GM18951 (cell line): ENCODE results near the gene CD247.

ENCODE experiments used
- POLR2A ChIP-seq: IDR thresholded peaks from 4 replicates; pipeline ENCODE4 v1.6.1; 2011; ENCODE audit warnings: mild to moderate bottlenecking; ENCODE audit not compliant: insufficient read length, insufficient read depth; ENCODE audit errors: extremely low read depth
- in situ Hi-C: fragments of 300-500 bp; cut with MboI; formaldehyde crosslinking; loops from one replicate; pipeline ENCODE4 v1.12.0; 2022; ENCODE audit warnings: low sequenced_read_pairs, mixed read lengths, inconsistent platforms; ENCODE audit not compliant: unreplicated experiment

Gene CD247

DNA sequence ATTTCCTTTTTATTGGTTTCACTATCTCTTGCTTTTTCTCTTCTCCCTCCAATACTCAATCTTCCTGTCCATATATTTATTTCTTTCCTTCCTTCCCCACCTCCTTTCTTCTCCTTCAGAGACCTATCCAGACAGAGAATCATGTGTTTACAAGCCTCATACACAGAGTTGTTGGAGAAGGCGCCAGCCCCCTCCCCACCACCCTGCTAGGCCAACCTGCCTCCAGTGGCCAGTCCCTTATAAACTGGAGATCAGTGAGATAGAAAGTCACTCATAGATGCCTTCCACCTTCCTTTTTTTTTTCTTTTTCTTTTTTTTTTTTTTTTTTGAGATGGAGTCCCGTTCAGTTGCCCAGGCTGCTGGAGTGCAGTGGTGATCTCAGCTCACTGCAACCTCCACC, 53.3 kb downstream of the CD247 start:
- no peak for TF ChIP-seq POLR2A
- in situ Hi-C loops, result no loop called here

DNA sequence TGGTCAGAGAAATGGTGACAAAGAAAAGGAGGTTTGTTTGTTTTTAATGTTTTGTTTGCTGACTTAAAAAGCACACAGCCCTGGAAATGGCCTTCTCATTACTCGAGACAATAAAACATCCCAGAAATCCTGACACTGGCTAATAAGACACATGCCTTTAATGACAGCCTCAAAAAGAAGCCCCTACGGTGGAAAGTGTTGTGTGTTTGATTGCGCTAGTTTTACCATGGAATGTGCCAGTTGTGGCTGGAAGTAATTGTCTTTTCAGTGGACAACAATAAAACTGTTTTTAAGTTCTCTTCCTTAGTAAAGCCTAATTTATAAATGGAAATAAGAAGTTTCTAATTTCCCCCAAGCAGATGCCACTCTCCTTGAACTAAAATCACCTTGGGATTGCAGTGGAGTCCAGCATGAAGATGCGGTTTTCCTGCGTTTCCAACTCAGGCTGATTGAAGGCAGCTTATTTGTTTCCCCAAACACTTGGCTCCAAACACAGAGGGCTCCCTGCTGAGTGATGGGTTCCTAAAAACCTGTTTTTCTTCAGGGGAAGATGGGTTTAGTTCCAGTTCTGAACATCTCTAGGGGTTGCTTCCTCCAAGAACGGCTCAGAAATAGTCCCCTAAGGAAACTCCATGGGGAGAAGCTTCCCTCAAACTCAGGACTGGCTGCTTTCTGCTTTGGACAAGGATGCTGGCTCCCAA, 54.3 kb downstream of the CD247 start:
- in situ Hi-C loops, result no loop called here
- no peak for TF ChIP-seq POLR2A

DNA sequence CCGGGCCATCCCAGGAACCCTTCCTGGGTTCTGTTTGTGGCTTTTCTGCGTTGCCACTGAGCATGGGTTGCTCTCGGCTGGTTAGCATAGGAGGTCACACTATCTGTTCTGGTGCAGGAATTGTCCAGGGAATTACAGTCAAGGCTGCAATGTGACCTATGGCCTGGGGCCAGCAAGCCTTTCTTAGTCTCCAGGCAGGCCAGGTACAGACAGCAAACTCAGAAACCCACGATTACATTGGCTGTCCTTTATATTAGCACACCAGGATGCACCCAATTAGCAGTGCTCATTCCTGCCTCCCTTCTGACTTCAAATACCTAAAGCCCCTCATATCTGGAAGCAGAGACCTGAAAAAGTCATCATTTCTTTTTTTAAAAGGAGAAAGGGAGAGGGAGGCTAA, 55.2 kb downstream of the CD247 start:
- in situ Hi-C loops, result no loop called here
- no peak for TF ChIP-seq POLR2A

DNA sequence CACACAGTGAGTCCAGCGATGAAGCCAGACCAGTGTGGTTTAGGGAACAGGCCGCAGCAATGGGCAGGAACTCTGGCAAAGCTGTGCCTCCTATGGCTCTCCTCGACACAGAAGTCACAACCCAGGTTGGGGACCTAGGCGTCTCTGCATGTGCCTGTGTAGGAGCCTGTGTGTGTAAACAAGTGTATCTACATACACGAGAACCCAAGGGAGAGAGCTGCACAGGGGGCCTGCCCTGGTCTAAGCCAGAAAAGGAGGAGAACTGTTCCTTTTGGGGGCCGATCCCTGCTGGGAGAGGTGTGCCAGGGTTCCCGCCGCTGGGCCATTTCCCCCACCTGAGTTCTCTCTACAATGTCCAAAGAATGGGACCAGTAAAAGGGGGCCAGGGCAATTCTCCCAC, 56.0 kb downstream of the CD247 start:
- in situ Hi-C loops, result no loop called here
- TF ChIP-seq POLR2A, result no peak

DNA sequence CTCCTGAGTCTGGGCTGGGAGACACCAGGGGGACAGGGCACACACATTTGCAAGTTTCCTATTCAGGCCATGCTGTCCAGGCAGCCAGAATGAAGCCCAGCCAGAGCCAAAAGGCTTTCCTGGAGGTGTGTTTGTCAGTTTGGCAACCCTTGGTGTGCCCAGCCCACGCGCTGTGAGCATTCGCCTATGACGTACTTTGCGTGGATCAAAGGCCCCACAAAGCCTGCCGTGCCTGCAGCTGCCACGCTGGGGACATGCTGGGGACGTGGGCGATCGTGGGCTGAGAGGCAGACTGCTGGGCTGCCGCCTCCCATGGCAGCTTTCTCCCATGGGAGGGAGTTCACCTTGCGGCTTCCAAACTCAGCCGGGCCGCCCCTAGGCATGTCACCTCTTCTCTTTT, 57.5 kb downstream of the CD247 start:
- in situ Hi-C loops, result no loop called here
- no peak for TF ChIP-seq POLR2A

DNA sequence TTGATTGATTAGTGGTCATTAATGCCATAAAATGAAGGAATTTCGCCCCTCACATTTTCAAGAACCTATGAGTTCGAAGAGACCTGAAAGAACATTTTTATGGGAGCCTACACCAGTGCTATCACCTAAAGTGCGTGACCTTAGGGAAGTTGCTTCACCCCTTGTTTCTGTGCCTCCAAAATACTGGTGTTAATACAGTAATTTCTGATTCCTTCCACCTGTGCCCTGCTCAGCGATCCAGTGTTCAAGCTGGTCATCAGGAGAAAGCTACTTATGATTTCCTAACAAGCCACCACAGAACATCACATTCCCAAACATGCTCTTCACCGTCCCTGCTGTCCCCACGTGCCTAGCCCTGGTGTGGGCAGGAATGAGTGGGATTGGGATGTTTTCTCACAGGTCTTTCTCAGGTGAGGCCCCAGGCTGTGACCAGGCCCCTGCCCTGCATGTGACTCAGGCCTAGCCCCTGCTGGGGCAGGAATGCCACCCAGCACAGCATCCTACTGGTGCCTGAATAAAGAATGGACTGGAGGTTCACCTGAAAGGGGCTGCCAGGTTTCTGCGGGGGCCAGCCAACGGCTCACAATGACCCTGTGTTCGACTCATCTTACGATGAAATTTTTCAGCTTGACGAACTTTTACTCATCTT, 60.3 kb downstream of the CD247 start:
- no peak for TF ChIP-seq POLR2A
- in situ Hi-C loops, result no loop called here

DNA sequence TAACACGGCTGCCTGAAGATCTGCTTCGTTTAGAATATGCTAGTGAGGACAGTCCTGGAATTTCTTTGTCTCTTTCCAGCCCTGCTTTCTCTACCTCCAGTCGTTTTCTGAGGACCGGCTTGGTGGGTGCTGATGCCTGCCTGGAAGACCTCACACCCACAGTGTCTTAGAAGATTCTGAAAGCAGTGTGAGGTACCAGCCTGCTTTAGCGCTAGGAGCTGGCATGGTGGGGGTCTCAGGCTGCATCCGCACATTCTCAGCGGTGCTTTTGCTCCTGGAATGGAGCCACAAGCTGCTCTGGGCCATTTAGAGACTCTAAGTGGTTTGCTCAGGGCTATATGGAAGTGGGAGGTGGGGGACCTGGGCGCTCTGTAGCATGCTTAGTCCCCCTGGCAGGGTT, 61.4 kb downstream of the CD247 start:
- TF ChIP-seq POLR2A, result no peak

DNA sequence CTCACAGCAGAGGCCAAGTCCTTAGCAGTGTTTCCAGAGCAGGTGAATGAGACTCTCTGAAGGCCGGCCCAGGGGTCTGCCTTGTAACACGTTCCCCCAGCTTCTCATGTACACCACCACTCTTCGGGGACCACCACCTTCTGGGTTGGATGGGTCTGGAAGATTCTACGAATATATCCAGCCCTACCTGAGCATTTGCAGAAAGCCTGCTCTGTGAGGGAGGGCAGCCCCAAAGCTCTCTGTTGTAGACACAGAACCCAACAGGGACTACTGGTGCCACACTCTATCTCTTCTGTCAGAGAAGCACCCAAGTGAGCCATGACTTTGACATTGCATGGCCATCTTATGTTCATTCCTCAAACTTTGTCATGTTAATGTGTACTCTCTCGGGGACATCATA, 61.8 kb downstream of the CD247 start:
- no peak for TF ChIP-seq POLR2A
- in situ Hi-C loops, result no loop called here

More for the DNA sequence above, 61.4 kb downstream of the CD247 start:
- in situ Hi-C loops, result no loop called here

DNA sequence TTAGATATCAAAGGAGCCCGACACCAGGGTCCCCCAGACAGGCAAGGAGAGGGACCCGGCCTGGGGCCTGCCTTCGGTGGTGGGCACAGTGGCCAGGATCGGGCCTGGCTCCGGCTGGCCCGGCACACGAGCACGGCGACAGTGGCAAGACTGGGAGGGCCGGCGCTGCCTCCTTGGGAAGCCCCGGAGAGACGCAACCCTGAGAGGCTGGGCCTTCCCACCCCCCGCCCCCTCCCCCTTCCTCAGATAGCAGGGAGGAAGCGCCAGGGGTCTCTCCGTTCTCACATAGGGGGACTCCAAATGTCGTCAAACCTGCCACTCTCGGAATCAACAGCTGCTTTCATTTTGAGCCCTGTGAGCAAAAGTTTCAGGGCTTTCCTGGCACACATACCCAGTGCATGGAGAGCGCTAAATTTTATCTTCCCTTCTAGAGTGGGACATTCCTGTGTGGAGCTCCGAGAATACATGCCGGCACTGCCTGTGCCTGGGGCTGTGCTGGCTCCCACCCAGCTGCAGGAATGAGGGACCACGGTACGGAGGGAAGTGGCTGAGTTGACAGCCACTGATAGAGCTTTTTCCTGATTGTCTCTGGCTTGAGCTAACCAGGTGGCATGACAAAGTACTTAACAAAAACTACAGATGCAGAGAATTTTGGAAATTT, 62.4 kb downstream of the CD247 start:
- in situ Hi-C loops, result no loop called here
- TF ChIP-seq POLR2A, result no peak

DNA sequence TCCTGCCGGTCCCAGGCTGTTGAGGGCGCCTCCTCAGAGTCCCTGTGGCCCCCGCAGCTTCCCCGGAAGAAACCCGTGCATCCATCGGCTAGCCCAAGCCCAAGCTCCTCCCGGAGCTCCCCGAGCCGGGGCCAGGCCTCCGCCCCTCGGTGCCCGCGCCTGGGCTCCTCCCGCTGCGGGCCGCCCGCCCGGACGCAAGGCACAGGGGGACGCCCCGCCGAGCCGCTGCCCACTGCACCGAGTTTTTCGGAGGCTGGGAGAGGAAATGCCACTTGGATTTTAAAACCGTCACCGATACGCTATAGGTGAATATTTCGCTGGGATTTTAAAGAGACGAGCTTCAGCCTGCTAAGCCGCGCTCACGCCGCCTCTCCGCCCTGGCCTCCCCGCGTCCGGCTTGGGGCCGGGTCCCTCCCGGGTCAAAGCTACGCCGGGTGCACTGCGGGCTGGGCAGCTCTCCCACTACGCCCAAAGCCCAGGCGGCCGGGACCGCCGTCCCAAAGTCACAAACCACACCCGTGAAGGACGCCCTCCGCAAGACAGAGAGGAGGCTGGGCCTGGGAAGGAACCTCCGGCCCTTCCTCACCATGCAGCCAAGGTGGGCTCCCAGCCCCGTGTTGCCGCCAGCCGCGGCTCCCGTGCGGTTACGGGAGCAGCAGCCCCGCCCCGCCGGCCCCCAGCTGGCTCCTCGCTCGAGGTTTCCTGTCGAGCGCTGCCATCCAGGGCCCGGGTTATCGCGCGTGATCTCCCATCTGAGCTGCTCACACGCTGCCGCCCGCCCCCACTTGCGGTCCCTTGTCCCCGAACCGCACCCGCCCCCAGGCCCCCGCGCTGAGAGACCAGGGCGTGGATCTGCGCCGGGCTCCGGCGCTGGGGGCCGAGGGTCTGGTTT, 63.2 kb downstream of the CD247 start:
- in situ Hi-C loops, result no loop called here
- peak; percentile 34 for TF ChIP-seq POLR2A

DNA sequence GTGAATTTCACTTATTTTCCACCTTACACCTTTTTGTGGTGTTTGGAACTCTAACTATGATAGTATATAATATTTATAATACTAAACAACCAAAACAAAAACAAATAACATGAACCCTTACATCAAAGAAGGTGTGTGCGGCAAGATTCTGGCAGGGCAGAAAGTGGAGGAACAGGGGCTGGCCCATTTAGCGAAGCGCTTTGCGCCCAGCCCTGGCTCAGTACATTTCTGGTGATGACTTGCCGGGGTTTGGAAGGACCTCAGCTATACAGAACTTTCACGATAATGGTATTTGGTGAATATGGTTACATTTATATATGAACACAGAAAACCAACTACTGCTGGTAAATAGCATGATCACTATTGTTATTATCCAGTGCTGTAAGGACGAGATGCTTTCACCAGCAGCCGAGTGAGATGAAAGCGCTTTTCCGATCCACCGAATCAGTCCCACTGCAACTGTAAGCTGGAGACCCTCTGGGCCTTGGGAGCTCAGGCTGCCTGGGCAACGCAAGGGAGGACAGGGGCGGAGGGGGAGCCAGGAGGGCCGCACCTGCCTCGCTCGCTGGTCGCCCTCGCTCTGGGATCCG, 63.9 kb downstream of the CD247 start:
- no peak for TF ChIP-seq POLR2A
- in situ Hi-C loops, result no loop called here

DNA sequence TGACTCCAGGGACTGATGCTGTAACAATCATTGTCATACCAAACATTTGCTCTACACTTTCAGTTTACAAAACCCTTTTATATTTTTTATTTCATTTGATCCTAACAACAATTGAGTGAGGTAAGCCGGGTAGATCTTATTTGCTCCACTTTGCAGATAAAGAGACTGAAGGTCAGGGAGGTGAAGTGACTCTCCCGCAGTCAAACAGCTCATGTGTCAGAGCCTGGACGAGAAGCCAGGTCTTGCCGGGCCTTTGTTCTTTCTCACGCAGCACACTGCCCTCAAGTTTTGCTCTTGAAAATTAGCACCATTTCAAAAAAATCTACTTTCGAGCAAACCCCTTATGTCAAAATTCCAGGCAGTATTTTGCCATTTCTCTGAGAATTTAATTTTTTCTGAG, 65.2 kb downstream of the CD247 start:
- in situ Hi-C loops, result no loop called here
- TF ChIP-seq POLR2A, result no peak

DNA sequence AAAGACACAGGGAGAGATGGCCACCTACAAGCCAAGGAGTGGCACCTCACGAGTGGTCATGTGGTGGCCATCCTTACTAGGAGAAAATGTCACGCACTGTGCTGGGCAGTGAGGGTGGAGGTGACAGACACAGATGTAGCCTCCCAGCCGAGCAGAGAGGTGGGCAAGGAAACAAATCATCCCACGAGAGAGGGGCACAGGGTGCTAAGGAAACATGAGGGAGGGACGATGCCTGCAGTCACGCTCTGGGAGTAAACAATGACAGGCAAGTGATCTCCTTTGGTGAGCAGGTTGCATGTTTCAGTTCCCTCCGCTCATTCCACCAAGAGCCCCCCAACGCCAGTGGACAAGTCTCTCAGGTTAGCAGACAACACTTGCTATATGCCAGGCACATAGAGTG, 65.8 kb downstream of the CD247 start:
- in situ Hi-C loops, result no loop called here
- TF ChIP-seq POLR2A, result no peak
